ENCODE measurements around the gene CEP44. TPM values are rescaled to one million over a fixed set of nuclear protein-coding genes. Genes with fewer than 3 reads are reported as not detected.
A peak's percentile ranks its signal among the peaks of the same experiment; 100 is the strongest.

CEP44 gene
- total RNA-seq, 1 experiment from 2014 or later = 11.5 TPM

GRCh38 chr4:174284487-174284886 is 776 bp downstream of the CEP44 start:
- intact Hi-C loops (cut with micrococcal nuclease) = no loop called here
- no peak for TF ChIP-seq EGR1 (IDR thresholded peaks at IDR 0.05; ENCODE audit: low read depth)
- no peak for TF ChIP-seq CEBPB (IDR thresholded peaks at IDR 0.05; ENCODE audit: low read depth)
- TF ChIP-seq RAD21 (IDR thresholded peaks at IDR 0.05; ENCODE audit: low read depth) = no peak
- H3K9me3 ChIP-seq (ENCODE audit: control insufficient read depth in 1 of 2, insufficient read depth in 1 of 2, low read depth in 1 of 2, low read length in 2 of 2) = no peaks in the 10 kb centered on the region

GRCh38 chr4:174286870-174287269 is 3.2 kb downstream of the CEP44 start:
- Histone ChIP-seq H2AFZ (ENCODE audit: low read depth, low read length, poor library complexity, severe bottlenecking) (no peak overlapping the region), H3K4me2 (ENCODE audit: low read length) (no peak overlapping the region), H3K9me2 (ENCODE audit: insufficient read depth) (no peaks in the 10 kb centered on the region), H3K27ac (ENCODE audit: low read depth, low read length) (no peak overlapping the region), H3K4me3 (replicated peaks in 1 of 2; ENCODE audit: low read depth in 1 of 2, low read length in 2 of 2) (no peak overlapping the region), H3K36me3 (ENCODE audit: control insufficient read depth in 1 of 2, insufficient read depth in 2 of 2, low read length in 2 of 2) (no peaks in the 10 kb centered on the region), H3K4me1 (ENCODE audit: control insufficient read depth in 1 of 2, insufficient read depth in 2 of 2, low read length in 2 of 2) (peaks cover 0 to 13% of the 10 kb centered on the region in 2 experiments; a peak in 2 of 4 replicates), H3K9me3 (ENCODE audit: control insufficient read depth in 1 of 2, insufficient read depth in 1 of 2, low read depth in 1 of 2, low read length in 2 of 2) (no peaks in the 10 kb centered on the region), H3K27me3 (ENCODE audit: insufficient read depth, low read length) (no peaks in the 10 kb centered on the region), H3K9ac (ENCODE audit: low read length) (no peak overlapping the region), H3K79me2 (ENCODE audit: insufficient read depth, low read length) (peaks cover 50% of the 10 kb centered on the region), H4K20me1 (ENCODE audit: insufficient read depth) (no peaks in the 10 kb centered on the region)
- BruUV-seq (replicated peaks) = no TSS peak
- ChIA-PET RAD21 (ENCODE audit: low non-redundant PET in 1 of 2, low total read pairs in 2 of 2, uncharacterized antibody in 2 of 2, unreplicated experiment in 2 of 2) (no interaction called here), CTCF (no interaction called here), POLR2A (no interaction called here)
- ATAC-seq (no peak), DNase-seq (ENCODE audit: low read depth, low spot score) (no peak)
- intact Hi-C loops (cut with micrococcal nuclease) = no loop called here
- TF ChIP-seq, protein P1, sequence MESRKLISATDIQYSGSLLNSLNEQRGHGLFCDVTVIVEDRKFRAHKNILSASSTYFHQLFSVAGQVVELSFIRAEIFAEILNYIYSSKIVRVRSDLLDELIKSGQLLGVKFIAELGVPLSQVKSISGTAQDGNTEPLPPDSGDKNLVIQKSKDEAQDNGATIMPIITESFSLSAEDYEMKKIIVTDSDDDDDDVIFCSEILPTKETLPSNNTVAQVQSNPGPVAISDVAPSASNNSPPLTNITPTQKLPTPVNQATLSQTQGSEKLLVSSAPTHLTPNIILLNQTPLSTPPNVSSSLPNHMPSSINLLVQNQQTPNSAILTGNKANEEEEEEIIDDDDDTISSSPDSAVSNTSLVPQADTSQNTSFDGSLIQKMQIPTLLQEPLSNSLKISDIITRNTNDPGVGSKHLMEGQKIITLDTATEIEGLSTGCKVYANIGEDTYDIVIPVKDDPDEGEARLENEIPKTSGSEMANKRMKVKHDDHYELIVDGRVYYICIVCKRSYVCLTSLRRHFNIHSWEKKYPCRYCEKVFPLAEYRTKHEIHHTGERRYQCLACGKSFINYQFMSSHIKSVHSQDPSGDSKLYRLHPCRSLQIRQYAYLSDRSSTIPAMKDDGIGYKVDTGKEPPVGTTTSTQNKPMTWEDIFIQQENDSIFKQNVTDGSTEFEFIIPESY (IDR thresholded peaks at IDR 0.05; ENCODE audit: extremely low read depth, insufficient replicate concordance, low read length) = no peak
- TF ChIP-seq SIN3A (IDR thresholded peaks at IDR 0.05; ENCODE audit: low read depth) = no peak
- TF ChIP-seq TCF7L2 (IDR thresholded peaks at IDR 0.05; ENCODE audit: borderline replicate concordance, extremely low read depth, insufficient read depth, insufficient read length) = no peak
- TF ChIP-seq POLR2A (IDR thresholded peaks at IDR 0.05; ENCODE audit: borderline replicate concordance, extremely low read depth, insufficient read depth, insufficient read length) = no peak
- TF ChIP-seq ELF1 (IDR thresholded peaks at IDR 0.05; ENCODE audit: borderline replicate concordance, low read depth) = no peak
- no peak for TF ChIP-seq YY1 (IDR thresholded peaks at IDR 0.05; ENCODE audit: extremely low read depth, insufficient replicate concordance, low read depth, low read length)
- TF ChIP-seq, protein P2, sequence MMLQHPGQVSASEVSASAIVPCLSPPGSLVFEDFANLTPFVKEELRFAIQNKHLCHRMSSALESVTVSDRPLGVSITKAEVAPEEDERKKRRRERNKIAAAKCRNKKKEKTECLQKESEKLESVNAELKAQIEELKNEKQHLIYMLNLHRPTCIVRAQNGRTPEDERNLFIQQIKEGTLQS (IDR thresholded peaks at IDR 0.05) = no peak
- TF ChIP-seq SRF (IDR thresholded peaks at IDR 0.05; ENCODE audit: low read depth) = no peak
- no peak for TF ChIP-seq RAD21 (IDR thresholded peaks at IDR 0.05; ENCODE audit: low read depth)
- TF ChIP-seq, protein P3, sequence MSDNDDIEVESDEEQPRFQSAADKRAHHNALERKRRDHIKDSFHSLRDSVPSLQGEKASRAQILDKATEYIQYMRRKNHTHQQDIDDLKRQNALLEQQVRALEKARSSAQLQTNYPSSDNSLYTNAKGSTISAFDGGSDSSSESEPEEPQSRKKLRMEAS (IDR thresholded peaks at IDR 0.05) = no peak
- no peak for TF ChIP-seq EZH2phosphoT487 (IDR thresholded peaks at IDR 0.05; ENCODE audit: borderline replicate concordance)
- TF ChIP-seq JUND (IDR thresholded peaks at IDR 0.05) = no peak
- TF ChIP-seq CEBPB (IDR thresholded peaks at IDR 0.05; ENCODE audit: low read depth) = no peak

More at GRCh38 chr4:174284487-174284886, 776 bp downstream of the CEP44 start:
- no TSS peak for BruUV-seq (replicated peaks)
- Histone ChIP-seq H3K4me2 (ENCODE audit: low read length) (peak overlapping the region; percentile 85), H3K9ac (ENCODE audit: low read length) (peak overlapping the region; percentile 88), H3K27ac (ENCODE audit: low read depth, low read length) (peak overlapping the region; percentile 84; the same call in 1 of the 2 replicates), H2AFZ (ENCODE audit: low read depth, low read length, poor library complexity, severe bottlenecking) (peak overlapping the region; percentile 92), H3K36me3 (ENCODE audit: control insufficient read depth in 1 of 2, insufficient read depth in 2 of 2, low read length in 2 of 2) (no peaks in the 10 kb centered on the region), H3K4me3 (replicated peaks in 1 of 2; ENCODE audit: low read depth in 1 of 2, low read length in 2 of 2) (peak overlapping the region; percentile 82 to 91), H3K27me3 (ENCODE audit: insufficient read depth, low read length) (no peaks in the 10 kb centered on the region), H3K4me1 (ENCODE audit: control insufficient read depth in 1 of 2, insufficient read depth in 2 of 2, low read length in 2 of 2) (peaks cover 0 to 13% of the 10 kb centered on the region in 2 experiments; a peak in 2 of 4 replicates), H4K20me1 (ENCODE audit: insufficient read depth) (no peaks in the 10 kb centered on the region), H3K79me2 (ENCODE audit: insufficient read depth, low read length) (peaks cover 34% of the 10 kb centered on the region), H3K9me2 (ENCODE audit: insufficient read depth) (no peaks in the 10 kb centered on the region)
- DNase-seq (ENCODE audit: low read depth, low spot score) (no peak), ATAC-seq (no peak)
- ChIA-PET RAD21 (ENCODE audit: low non-redundant PET in 1 of 2, low total read pairs in 2 of 2, uncharacterized antibody in 2 of 2, unreplicated experiment in 2 of 2) (no interaction called here), POLR2A (interaction anchor here (0.7 kb wide), 1 partner anchor 70 kb away, joined by 3 read pairs; no protein-coding TSS in a partner anchor), CTCF (no interaction called here)
